Measurements from ENCODE around the gene TRAPPC2L.
"Not testable (repeated sequence)": the region's sequence is repeated elsewhere in the genome, so short reads cannot be mapped to it uniquely, and the experiment has no call there.

The TRAPPC2L gene

GRCh38 chr16:88894266-88894665 lies 37.3 kb downstream of the TRAPPC2L start:
- not testable (repeated sequence) for DNase-seq

GRCh38 chr16:88894681-88895300 lies 37.9 kb downstream of the TRAPPC2L start:
- DNase-seq: no peak

GRCh38 chr16:88895335-88895734 lies 38.4 kb downstream of the TRAPPC2L start:
- no peak for DNase-seq

GRCh38 chr16:88896238-88897070 lies 39.5 kb downstream of the TRAPPC2L start:
- no peak for DNase-seq

GRCh38 chr16:88897696-88898425 lies 40.9 kb downstream of the TRAPPC2L start:
- no peak for DNase-seq

GRCh38 chr16:88899901-88900661 lies 43.2 kb downstream of the TRAPPC2L start:
- DNase-seq: no peak

GRCh38 chr16:88900662-88901052 lies 43.7 kb downstream of the TRAPPC2L start:
- DNase-seq: no peak

GRCh38 chr16:88901718-88902337 lies 44.9 kb downstream of the TRAPPC2L start:
- DNase-seq: no peak

- DNase-seq: no peak
Observed at GRCh38 chr16:88902744-88903143, 45.8 kb downstream of the TRAPPC2L start.

- no peak for DNase-seq
Observed at GRCh38 chr16:88903267-88903666, 46.3 kb downstream of the TRAPPC2L start.

- no peak for DNase-seq
Observed at GRCh38 chr16:88904676-88905365, 47.9 kb downstream of the TRAPPC2L start.

GRCh38 chr16:88905563-88905962 lies 48.6 kb downstream of the TRAPPC2L start:
- no peak for DNase-seq

- no peak for DNase-seq
Observed at GRCh38 chr16:88906020-88906419, 49.1 kb downstream of the TRAPPC2L start.

- DNase-seq: no peak
Observed at GRCh38 chr16:88906535-88907105, 49.7 kb downstream of the TRAPPC2L start.

GRCh38 chr16:88907768-88908167 lies 50.8 kb downstream of the TRAPPC2L start:
- DNase-seq: no peak

GRCh38 chr16:88908307-88908706 lies 51.4 kb downstream of the TRAPPC2L start:
- no peak for DNase-seq

- DNase-seq: no peak
Observed at GRCh38 chr16:88909431-88910210, 52.7 kb downstream of the TRAPPC2L start.

- DNase-seq: no peak
Observed at GRCh38 chr16:88910284-88911135, 53.6 kb downstream of the TRAPPC2L start.

GRCh38 chr16:88911136-88911945 lies 54.4 kb downstream of the TRAPPC2L start:
- no peak for DNase-seq

All from activated CD8-positive, alpha-beta memory T cell treated with anti-CD3 and anti-CD28 coated beads for 24 hours (primary cell).